G401.6 (cell line): ENCODE data around the gene CLRN3.

Experiments used
- FAIRE-seq: peaks from 2 replicates; lab custom pipeline; 2012; peaks lifted over from hg19 to GRCh38; lab: Jason Lieb, UNC

Gene CLRN3

GRCh38 chr10:127874671-127875448, 17.9 kb downstream of the CLRN3 start:
- FAIRE-seq: no peak

- no peak for FAIRE-seq
Observed at GRCh38 chr10:127873901-127874470, 18.8 kb downstream of the CLRN3 start.

GRCh38 chr10:127872871-127873600, 19.7 kb downstream of the CLRN3 start:
- FAIRE-seq: no peak

GRCh38 chr10:127872011-127872761, 20.6 kb downstream of the CLRN3 start:
- FAIRE-seq: no peak

GRCh38 chr10:127871631-127872010, 21.1 kb downstream of the CLRN3 start:
- no peak for FAIRE-seq

- FAIRE-seq: no peak
Observed at GRCh38 chr10:127869329-127869728, 23.4 kb downstream of the CLRN3 start.

- no peak for FAIRE-seq
Observed at GRCh38 chr10:127867805-127868204, 24.9 kb downstream of the CLRN3 start.

- no peak for FAIRE-seq
Observed at GRCh38 chr10:127866276-127867013, 26.3 kb downstream of the CLRN3 start.

GRCh38 chr10:127863231-127863825, 29.4 kb downstream of the CLRN3 start:
- no peak for FAIRE-seq

- no peak for FAIRE-seq
Observed at GRCh38 chr10:127860592-127860991, 32.1 kb downstream of the CLRN3 start.

- FAIRE-seq: no peak
Observed at GRCh38 chr10:127855976-127856375, 36.8 kb downstream of the CLRN3 start.

GRCh38 chr10:127855591-127855881, 37.2 kb downstream of the CLRN3 start:
- no peak for FAIRE-seq

GRCh38 chr10:127854769-127855590, 37.8 kb downstream of the CLRN3 start:
- no peak for FAIRE-seq

- no peak for FAIRE-seq
Observed at GRCh38 chr10:127853868-127854768, 38.6 kb downstream of the CLRN3 start.

GRCh38 chr10:127852456-127852855, 40.3 kb downstream of the CLRN3 start:
- FAIRE-seq: no peak

GRCh38 chr10:127851661-127852194, 41.0 kb downstream of the CLRN3 start:
- no peak for FAIRE-seq

GRCh38 chr10:127850944-127851343, 41.8 kb downstream of the CLRN3 start:
- FAIRE-seq: no peak

GRCh38 chr10:127849921-127850320, 42.8 kb downstream of the CLRN3 start:
- no peak for FAIRE-seq

- FAIRE-seq: no peak
Observed at GRCh38 chr10:127849224-127849623, 43.5 kb downstream of the CLRN3 start.

GRCh38 chr10:127848226-127848625, 44.5 kb downstream of the CLRN3 start:
- FAIRE-seq: no peak
